Panc1 (cell line): ENCODE data around the gene KBTBD8.

ENCODE experiments used
- TF ChIP-seq, protein P1 (sequence below): fragments of 450-650 bp; IDR thresholded peaks from 2 replicates; pipeline ENCODE4 v1.5.1; 2017; ENCODE audit warnings: mild to moderate bottlenecking
- TF ChIP-seq, protein P2 (sequence below), 2 experiments: IDR thresholded peaks; 2 replicates each; pipeline ENCODE4 v1.6.1; 2011 to 2012; ENCODE audit warnings: low read depth in 2 of 2, control low read depth in 1 of 2, low read length in 1 of 2, mild to moderate bottlenecking in 1 of 2, moderate library complexity in 1 of 2; ENCODE audit not compliant: insufficient read depth in 1 of 2

DNA sequence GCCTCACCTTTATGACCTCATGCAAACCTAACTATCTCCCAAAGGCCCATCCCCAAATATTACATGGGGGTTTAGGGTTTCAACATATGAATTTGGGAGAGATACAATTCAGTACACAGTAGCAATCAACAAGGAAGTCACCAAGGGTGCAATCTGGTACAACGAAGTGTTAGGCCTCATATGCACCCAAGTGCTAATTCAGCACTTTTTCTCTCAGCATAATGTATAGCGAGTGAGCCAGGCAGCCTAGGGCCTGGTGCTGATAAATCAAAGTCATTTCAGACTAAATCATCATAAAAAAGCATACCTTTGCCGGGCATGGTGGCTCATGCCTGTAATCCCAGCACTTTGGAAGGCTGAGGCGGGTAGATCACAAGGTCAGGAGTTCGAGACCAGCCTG is 11.7 kb upstream of the KBTBD8 start:
- TF ChIP-seq, protein P1, sequence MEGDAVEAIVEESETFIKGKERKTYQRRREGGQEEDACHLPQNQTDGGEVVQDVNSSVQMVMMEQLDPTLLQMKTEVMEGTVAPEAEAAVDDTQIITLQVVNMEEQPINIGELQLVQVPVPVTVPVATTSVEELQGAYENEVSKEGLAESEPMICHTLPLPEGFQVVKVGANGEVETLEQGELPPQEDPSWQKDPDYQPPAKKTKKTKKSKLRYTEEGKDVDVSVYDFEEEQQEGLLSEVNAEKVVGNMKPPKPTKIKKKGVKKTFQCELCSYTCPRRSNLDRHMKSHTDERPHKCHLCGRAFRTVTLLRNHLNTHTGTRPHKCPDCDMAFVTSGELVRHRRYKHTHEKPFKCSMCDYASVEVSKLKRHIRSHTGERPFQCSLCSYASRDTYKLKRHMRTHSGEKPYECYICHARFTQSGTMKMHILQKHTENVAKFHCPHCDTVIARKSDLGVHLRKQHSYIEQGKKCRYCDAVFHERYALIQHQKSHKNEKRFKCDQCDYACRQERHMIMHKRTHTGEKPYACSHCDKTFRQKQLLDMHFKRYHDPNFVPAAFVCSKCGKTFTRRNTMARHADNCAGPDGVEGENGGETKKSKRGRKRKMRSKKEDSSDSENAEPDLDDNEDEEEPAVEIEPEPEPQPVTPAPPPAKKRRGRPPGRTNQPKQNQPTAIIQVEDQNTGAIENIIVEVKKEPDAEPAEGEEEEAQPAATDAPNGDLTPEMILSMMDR: no peak
- TF ChIP-seq, protein P2, sequence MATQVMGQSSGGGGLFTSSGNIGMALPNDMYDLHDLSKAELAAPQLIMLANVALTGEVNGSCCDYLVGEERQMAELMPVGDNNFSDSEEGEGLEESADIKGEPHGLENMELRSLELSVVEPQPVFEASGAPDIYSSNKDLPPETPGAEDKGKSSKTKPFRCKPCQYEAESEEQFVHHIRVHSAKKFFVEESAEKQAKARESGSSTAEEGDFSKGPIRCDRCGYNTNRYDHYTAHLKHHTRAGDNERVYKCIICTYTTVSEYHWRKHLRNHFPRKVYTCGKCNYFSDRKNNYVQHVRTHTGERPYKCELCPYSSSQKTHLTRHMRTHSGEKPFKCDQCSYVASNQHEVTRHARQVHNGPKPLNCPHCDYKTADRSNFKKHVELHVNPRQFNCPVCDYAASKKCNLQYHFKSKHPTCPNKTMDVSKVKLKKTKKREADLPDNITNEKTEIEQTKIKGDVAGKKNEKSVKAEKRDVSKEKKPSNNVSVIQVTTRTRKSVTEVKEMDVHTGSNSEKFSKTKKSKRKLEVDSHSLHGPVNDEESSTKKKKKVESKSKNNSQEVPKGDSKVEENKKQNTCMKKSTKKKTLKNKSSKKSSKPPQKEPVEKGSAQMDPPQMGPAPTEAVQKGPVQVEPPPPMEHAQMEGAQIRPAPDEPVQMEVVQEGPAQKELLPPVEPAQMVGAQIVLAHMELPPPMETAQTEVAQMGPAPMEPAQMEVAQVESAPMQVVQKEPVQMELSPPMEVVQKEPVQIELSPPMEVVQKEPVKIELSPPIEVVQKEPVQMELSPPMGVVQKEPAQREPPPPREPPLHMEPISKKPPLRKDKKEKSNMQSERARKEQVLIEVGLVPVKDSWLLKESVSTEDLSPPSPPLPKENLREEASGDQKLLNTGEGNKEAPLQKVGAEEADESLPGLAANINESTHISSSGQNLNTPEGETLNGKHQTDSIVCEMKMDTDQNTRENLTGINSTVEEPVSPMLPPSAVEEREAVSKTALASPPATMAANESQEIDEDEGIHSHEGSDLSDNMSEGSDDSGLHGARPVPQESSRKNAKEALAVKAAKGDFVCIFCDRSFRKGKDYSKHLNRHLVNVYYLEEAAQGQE (IDR thresholded peaks at IDR 0.05; ENCODE audit: insufficient read depth in 1 of 2, low read depth in 2 of 2, low read length in 1 of 2): no peak
